D721Med (cell line): ENCODE measurements around the gene IL17C.

Source experiments
- DNase-seq: peaks from one replicate; pipeline ENCODE4 v3.0.0; 2011; ENCODE audit warnings: low spot score; ENCODE audit not compliant: insufficient read length
- FAIRE-seq: peaks from 2 replicates; lab custom pipeline; 2011; peaks lifted over from hg19 to GRCh38; lab: Jason Lieb, UNC
- CTCF ChIP-seq: IDR thresholded peaks from 2 replicates; pipeline ENCODE4 v1.5.1; 2012; ENCODE audit warnings: mild to moderate bottlenecking, control low read depth; ENCODE audit not compliant: insufficient read depth; ENCODE audit errors: missing control alignments

The IL17C gene

GRCh38 chr16:88686439-88687253 is 48.3 kb downstream of the IL17C start, which contains the start of gene SNAI3:
TSS of gene SNAI3 (minus strand) at chr16:88686507. CDS start at chr16:88686406, 101 bp downstream.
- DNase-seq: peak; percentile 64
- TF ChIP-seq CTCF: no peak
- FAIRE-seq: no peak

GRCh38 chr16:88687254-88687576 is 48.8 kb downstream of the IL17C start:
- TF ChIP-seq CTCF: no peak
- DNase-seq: no peak

GRCh38 chr16:88687676-88688012 is 49.3 kb downstream of the IL17C start:
- no peak for DNase-seq
- no peak for FAIRE-seq
- TF ChIP-seq CTCF: no peak

More at GRCh38 chr16:88687254-88687576, 48.8 kb downstream of the IL17C start:
- FAIRE-seq: no peak

GRCh38 chr16:88688013-88688778 is 49.8 kb downstream of the IL17C start:
- DNase-seq: peak; percentile 86
- TF ChIP-seq CTCF: no peak
- FAIRE-seq: no peak
